ENCODE data around the gene TM9SF3. TPM values are rescaled to one million over a fixed set of nuclear protein-coding genes. Genes with fewer than 3 reads are reported as not detected.

The TM9SF3 gene
- polyA plus RNA-seq, 4 donors = 30.3 to 250 (median 62.5) TPM

GRCh38 chr10:96612055-96612830 lies 25.4 kb upstream of the TM9SF3 start:
- FAIRE-seq = no peak
- H3K27me3 ChIP-seq (ENCODE audit: control insufficient read depth in 3 of 3, insufficient read depth in 3 of 3, low read length in 3 of 3) = no peaks in the 10 kb centered on the region
- peak; percentile 91 to 94 for DNase-seq
- H3K36me3 ChIP-seq (ENCODE audit: control insufficient read depth in 3 of 3, insufficient read depth in 2 of 3, low read depth in 1 of 3, low read length in 3 of 3) = peaks cover 0 to 4% (median 3%) of the 10 kb centered on the region in 3 donors
- H3K27ac ChIP-seq (ENCODE audit: low read depth in 1 of 3, low read length in 2 of 3) = peak overlapping the region; percentile 58 to 80 (median 66)
- 13 to 57% (median 35%) methylated on average over 8 of the region's 8 CpGs for WGBS, 3 donors
- H3K4me1 ChIP-seq (ENCODE audit: control insufficient read depth in 3 of 3, insufficient read depth in 2 of 3, low read depth in 1 of 3, low read length in 2 of 3) = peaks cover 4 to 67% (median 12%) of the 10 kb centered on the region in 3 donors
- H3K9me3 ChIP-seq (ENCODE audit: control insufficient read depth in 2 of 2, insufficient read depth in 1 of 2, low read depth in 1 of 2, low read length in 1 of 2) = no peaks in the 10 kb centered on the region
- no peak overlapping the region for H3K4me3 ChIP-seq (ENCODE audit: low read depth in 1 of 3, low read length in 3 of 3)

DNA sequence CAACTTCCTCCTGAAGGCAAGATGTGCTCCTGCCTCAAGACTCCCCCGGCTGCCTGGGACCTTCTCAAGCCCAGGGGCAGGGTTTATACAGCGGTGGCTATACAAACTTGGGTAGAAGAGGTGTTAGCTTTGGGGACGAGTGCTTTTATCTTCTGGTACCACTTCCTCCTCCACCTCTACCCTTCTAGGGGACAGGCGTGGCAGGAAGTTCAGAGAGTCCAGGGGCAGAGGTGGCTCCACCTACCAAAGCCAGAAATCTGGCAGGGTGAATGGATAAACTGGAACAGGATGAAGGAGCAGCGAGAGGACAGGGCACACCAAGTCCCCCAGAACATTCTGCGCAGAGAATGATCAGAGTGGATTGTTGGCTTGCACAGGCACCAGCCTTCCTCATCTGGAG lies 24.0 kb upstream of the TM9SF3 start:
- FAIRE-seq = no peak
- DNase-seq = peak; percentile 71 to 96
- WGBS, 3 donors = 13 to 52% (median 34%) methylated on average over 6 of the region's 6 CpGs
- Histone ChIP-seq H3K4me3 (ENCODE audit: low read depth in 1 of 3, low read length in 3 of 3) (no peak overlapping the region), H3K4me1 (ENCODE audit: control insufficient read depth in 3 of 3, insufficient read depth in 2 of 3, low read depth in 1 of 3, low read length in 2 of 3) (peaks cover 4 to 77% (median 12%) of the 10 kb centered on the region in 3 donors), H3K27ac (ENCODE audit: low read depth in 1 of 3, low read length in 2 of 3) (peak overlapping the region; percentile 43 to 89 (median 80)), H3K27me3 (ENCODE audit: control insufficient read depth in 3 of 3, insufficient read depth in 3 of 3, low read length in 3 of 3) (no peaks in the 10 kb centered on the region), H3K36me3 (ENCODE audit: control insufficient read depth in 3 of 3, insufficient read depth in 2 of 3, low read depth in 1 of 3, low read length in 3 of 3) (peaks cover 0 to 3% (median 0%) of the 10 kb centered on the region in 3 donors), H3K9me3 (ENCODE audit: control insufficient read depth in 2 of 2, insufficient read depth in 1 of 2, low read depth in 1 of 2, low read length in 1 of 2) (no peaks in the 10 kb centered on the region)

GRCh38 chr10:96609510-96609909 lies 22.7 kb upstream of the TM9SF3 start:
- DNase-seq (peak; percentile 25 to 54), FAIRE-seq (no peak)
- no peak overlapping the region for H3K4me3 ChIP-seq (ENCODE audit: low read depth in 1 of 3, low read length in 3 of 3)
- H3K4me1 ChIP-seq (ENCODE audit: control insufficient read depth in 3 of 3, insufficient read depth in 2 of 3, low read depth in 1 of 3, low read length in 2 of 3) = peaks cover 4 to 77% (median 12%) of the 10 kb centered on the region in 3 donors
- H3K36me3 ChIP-seq (ENCODE audit: control insufficient read depth in 3 of 3, insufficient read depth in 2 of 3, low read depth in 1 of 3, low read length in 3 of 3) = no peaks in the 10 kb centered on the region
- WGBS, 3 donors = 16 to 56% (median 34%) methylated on average over 7 of the region's 7 CpGs
- peak overlapping the region; percentile 38 to 89 (median 80) for H3K27ac ChIP-seq (ENCODE audit: low read depth in 1 of 3, low read length in 2 of 3)
- no peaks in the 10 kb centered on the region for H3K27me3 ChIP-seq (ENCODE audit: control insufficient read depth in 3 of 3, insufficient read depth in 3 of 3, low read length in 3 of 3)
- no peaks in the 10 kb centered on the region for H3K9me3 ChIP-seq (ENCODE audit: control insufficient read depth in 2 of 2, insufficient read depth in 1 of 2, low read depth in 1 of 2, low read length in 1 of 2)

DNA sequence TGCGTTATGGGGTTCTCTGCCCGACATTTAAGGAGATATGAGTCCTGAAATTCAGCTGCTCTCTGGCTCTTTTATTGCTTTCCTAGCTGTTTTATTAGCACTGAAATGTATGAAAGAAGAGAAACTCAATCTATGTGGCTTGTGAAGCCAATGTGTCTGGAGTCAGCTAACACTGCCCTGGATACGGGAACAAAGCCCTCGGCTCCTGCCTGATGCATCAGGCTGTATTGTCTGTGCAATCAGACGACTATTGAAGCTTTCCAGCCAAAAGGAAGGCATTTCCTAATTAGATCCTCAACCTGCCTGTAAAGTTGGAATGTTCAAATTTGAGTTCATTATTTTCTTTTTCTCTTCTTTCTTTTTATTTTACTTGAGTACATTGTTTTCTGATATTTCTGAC lies 22.0 kb upstream of the TM9SF3 start:
- H3K27me3 ChIP-seq (ENCODE audit: control insufficient read depth in 3 of 3, insufficient read depth in 3 of 3, low read length in 3 of 3) = no peaks in the 10 kb centered on the region
- peak in 1 of 2 donors; percentile 38 for DNase-seq
- peak overlapping the region in 2 of 3 donors; percentile 48 to 80 for H3K27ac ChIP-seq (ENCODE audit: low read depth in 1 of 3, low read length in 2 of 3)
- H3K9me3 ChIP-seq (ENCODE audit: control insufficient read depth in 2 of 2, insufficient read depth in 1 of 2, low read depth in 1 of 2, low read length in 1 of 2) = no peaks in the 10 kb centered on the region
- peaks cover 4 to 73% (median 10%) of the 10 kb centered on the region in 3 donors for H3K4me1 ChIP-seq (ENCODE audit: control insufficient read depth in 3 of 3, insufficient read depth in 2 of 3, low read depth in 1 of 3, low read length in 2 of 3)
- no peak overlapping the region for H3K4me3 ChIP-seq (ENCODE audit: low read depth in 1 of 3, low read length in 3 of 3)
- no peak for FAIRE-seq
- peaks cover 0 to under 1% (median 0%) of the 10 kb centered on the region in 3 donors for H3K36me3 ChIP-seq (ENCODE audit: control insufficient read depth in 3 of 3, insufficient read depth in 2 of 3, low read depth in 1 of 3, low read length in 3 of 3)
- 35 to 58% (median 42%) methylated on average over 5 of the region's 5 CpGs for WGBS, 3 donors

- FAIRE-seq = no peak
These were observed 21.4 kb upstream of the TM9SF3 start for GRCh38 chr10:96608262-96608661.

GRCh38 chr10:96606946-96607345 lies 20.1 kb upstream of the TM9SF3 start:
- H3K4me3 ChIP-seq (ENCODE audit: low read depth in 1 of 3, low read length in 3 of 3) = no peak overlapping the region
- WGBS, 3 donors = 89 to 96% (median 95%) methylated on average over 1 of the region's 1 CpG
- no peak overlapping the region for H3K27ac ChIP-seq (ENCODE audit: low read depth in 1 of 3, low read length in 2 of 3)
- DNase-seq = no peak
- H3K9me3 ChIP-seq (ENCODE audit: control insufficient read depth in 2 of 2, insufficient read depth in 1 of 2, low read depth in 1 of 2, low read length in 1 of 2) = no peaks in the 10 kb centered on the region
- H3K36me3 ChIP-seq (ENCODE audit: control insufficient read depth in 3 of 3, insufficient read depth in 2 of 3, low read depth in 1 of 3, low read length in 3 of 3) = peaks cover 0 to 2% (median 0%) of the 10 kb centered on the region in 3 donors
- no peak for FAIRE-seq
- no peaks in the 10 kb centered on the region for H3K27me3 ChIP-seq (ENCODE audit: control insufficient read depth in 3 of 3, insufficient read depth in 3 of 3, low read length in 3 of 3)
- peaks cover 4 to 57% (median 7%) of the 10 kb centered on the region in 3 donors for H3K4me1 ChIP-seq (ENCODE audit: control insufficient read depth in 3 of 3, insufficient read depth in 2 of 3, low read depth in 1 of 3, low read length in 2 of 3)

More at GRCh38 chr10:96608262-96608661, 21.4 kb upstream of the TM9SF3 start:
- H3K4me1 ChIP-seq (ENCODE audit: control insufficient read depth in 3 of 3, insufficient read depth in 2 of 3, low read depth in 1 of 3, low read length in 2 of 3) = peaks cover 4 to 67% (median 7%) of the 10 kb centered on the region in 3 donors
- peak overlapping the region in 1 of 3 donors; percentile 29 for H3K27ac ChIP-seq (ENCODE audit: low read depth in 1 of 3, low read length in 2 of 3)
- no peak for DNase-seq
- H3K9me3 ChIP-seq (ENCODE audit: control insufficient read depth in 2 of 2, insufficient read depth in 1 of 2, low read depth in 1 of 2, low read length in 1 of 2) = no peaks in the 10 kb centered on the region
- H3K4me3 ChIP-seq (ENCODE audit: low read depth in 1 of 3, low read length in 3 of 3) = no peak overlapping the region
- whole genome bisulfite sequencing, 3 donors = 29 to 62% (median 60%) methylated on average over 3 of the region's 3 CpGs
- no peaks in the 10 kb centered on the region for H3K27me3 ChIP-seq (ENCODE audit: control insufficient read depth in 3 of 3, insufficient read depth in 3 of 3, low read length in 3 of 3)
- peaks cover 0 to 2% (median 0%) of the 10 kb centered on the region in 3 donors for H3K36me3 ChIP-seq (ENCODE audit: control insufficient read depth in 3 of 3, insufficient read depth in 2 of 3, low read depth in 1 of 3, low read length in 3 of 3)

DNA sequence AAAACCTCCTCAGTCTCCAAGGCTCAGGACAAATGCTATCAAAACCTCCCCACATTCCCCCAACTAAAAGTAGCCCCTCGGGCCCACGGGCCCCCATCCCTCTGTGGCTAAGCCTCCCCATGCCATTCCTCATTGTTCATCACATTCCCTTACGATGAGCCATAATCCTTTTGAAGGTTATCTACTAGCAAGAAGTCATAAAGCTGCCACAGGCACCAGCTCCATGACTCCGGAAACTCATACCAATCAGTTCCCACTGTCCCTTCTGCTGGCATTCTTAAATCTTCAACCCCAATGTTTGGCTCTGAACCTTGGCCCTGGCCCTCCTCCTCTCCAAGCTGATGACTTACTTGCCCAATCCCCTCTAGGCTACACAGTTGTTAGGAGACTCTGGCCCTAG lies 19.4 kb upstream of the TM9SF3 start:
- no peak for FAIRE-seq
- 52 to 74% (median 74%) methylated on average over 4 of the region's 4 CpGs for WGBS, 3 donors
- DNase-seq = peak in 1 of 2 donors; percentile 56

GRCh38 chr10:96600337-96600736 lies 13.5 kb upstream of the TM9SF3 start:
- Histone ChIP-seq H3K4me1 (ENCODE audit: control insufficient read depth in 3 of 3, insufficient read depth in 2 of 3, low read depth in 1 of 3, low read length in 2 of 3) (peaks cover 0 to 40% (median 6%) of the 10 kb centered on the region in 3 donors), H3K27me3 (ENCODE audit: control insufficient read depth in 3 of 3, insufficient read depth in 3 of 3, low read length in 3 of 3) (no peaks in the 10 kb centered on the region), H3K9me3 (ENCODE audit: control insufficient read depth in 2 of 2, insufficient read depth in 1 of 2, low read depth in 1 of 2, low read length in 1 of 2) (no peaks in the 10 kb centered on the region), H3K4me3 (ENCODE audit: low read depth in 1 of 3, low read length in 3 of 3) (no peak overlapping the region), H3K27ac (ENCODE audit: low read depth in 1 of 3, low read length in 2 of 3) (no peak overlapping the region), H3K36me3 (ENCODE audit: control insufficient read depth in 3 of 3, insufficient read depth in 2 of 3, low read depth in 1 of 3, low read length in 3 of 3) (peaks cover 0 to 2% (median 0%) of the 10 kb centered on the region in 3 donors)
- 20 to 61% (median 33%) methylated on average over 4 of the region's 4 CpGs for WGBS, 3 donors
- DNase-seq (peak in 1 of 2 donors; percentile 67), FAIRE-seq (no peak)

More for the DNA sequence above, 19.4 kb upstream of the TM9SF3 start:
- Histone ChIP-seq H3K4me1 (ENCODE audit: control insufficient read depth in 3 of 3, insufficient read depth in 2 of 3, low read depth in 1 of 3, low read length in 2 of 3) (peaks cover 4 to 50% (median 7%) of the 10 kb centered on the region in 3 donors), H3K4me3 (ENCODE audit: low read depth in 1 of 3, low read length in 3 of 3) (no peak overlapping the region), H3K27me3 (ENCODE audit: control insufficient read depth in 3 of 3, insufficient read depth in 3 of 3, low read length in 3 of 3) (no peaks in the 10 kb centered on the region), H3K27ac (ENCODE audit: low read depth in 1 of 3, low read length in 2 of 3) (no peak overlapping the region), H3K36me3 (ENCODE audit: control insufficient read depth in 3 of 3, insufficient read depth in 2 of 3, low read depth in 1 of 3, low read length in 3 of 3) (peaks cover 0 to 2% (median 0%) of the 10 kb centered on the region in 3 donors), H3K9me3 (ENCODE audit: control insufficient read depth in 2 of 2, insufficient read depth in 1 of 2, low read depth in 1 of 2, low read length in 1 of 2) (no peaks in the 10 kb centered on the region)

All from small intestine (tissue), 7 donors.